H1 (cell line): ENCODE data around the gene CFAP53. TPM values are rescaled to one million over a fixed set of nuclear protein-coding genes. Genes with fewer than 3 reads are reported as not detected.
"Not testable (repeated sequence)": the region's sequence is repeated elsewhere in the genome, so short reads cannot be mapped to it uniquely, and the experiment has no call there.

Source experiments
- CTCF ChIA-PET: fragments of 300-600 bp; sonication (Branson Sonifier 250); formaldehyde crosslinking; loops from one replicate; lab custom pipeline; 2021; ENCODE audit not compliant: partially characterized antibody; lab: Charles Lee
- POLR2A ChIA-PET: fragments of 300-600 bp; sonication (Branson Sonifier 250); formaldehyde crosslinking; loops from one replicate; lab custom pipeline; 2021; ENCODE audit warnings: inconsistent platforms; ENCODE audit not compliant: partially characterized antibody; lab: Charles Lee
- DNase-seq, 2 experiments: peaks; one replicate each; pipeline versions ENCODE4 v3.0.0 to v3.0.0-alpha.2; 2010 to 2022; ENCODE audit warnings: low spot score in 2 of 2, low read depth in 1 of 2, mixed read lengths in 1 of 2
- FAIRE-seq: peaks from 2 replicates; lab custom pipeline; 2011; peaks lifted over from hg19 to GRCh38; lab: Jason Lieb, UNC
- H2AFZ ChIP-seq: 2 replicates; pipeline ENCODE4 v1.8.1; 2012; ENCODE audit warnings: low read length, inconsistent platforms
- H2AK5ac ChIP-seq: 2 replicates; pipeline ENCODE4 v1.6.1; 2013; ENCODE audit warnings: low read depth, low read length
- H2BK120ac ChIP-seq: replicated peaks from 2 replicates; pipeline ENCODE3; 2013; ENCODE audit warnings: low read depth, low read length, inconsistent platforms
- H2BK12ac ChIP-seq: 2 replicates; pipeline ENCODE4 v1.6.1; 2013; ENCODE audit warnings: low read depth, low read length
- H2BK15ac ChIP-seq: 2 replicates; pipeline ENCODE4 v1.6.1; 2013; ENCODE audit warnings: low read length
- H2BK20ac ChIP-seq: 2 replicates; pipeline ENCODE4 v1.6.1; 2013; ENCODE audit warnings: low read length
- H2BK5ac ChIP-seq: 2 replicates; pipeline ENCODE4 v1.6.1; 2013; ENCODE audit warnings: low read depth, low read length
- H3K14ac ChIP-seq: 2 replicates; pipeline ENCODE4 v1.6.1; 2013; ENCODE audit warnings: inconsistent platforms; ENCODE audit not compliant: insufficient read length
- H3K18ac ChIP-seq: 2 replicates; pipeline ENCODE4 v1.6.1; 2013; ENCODE audit warnings: low read length; ENCODE audit errors: extremely low read depth
- H3K23ac ChIP-seq: 2 replicates; pipeline ENCODE4 v1.6.1; 2013; ENCODE audit warnings: inconsistent platforms; ENCODE audit not compliant: insufficient read length
- H3K23me2 ChIP-seq: 2 replicates; pipeline ENCODE4 v1.6.1; 2013; ENCODE audit warnings: low read depth, low read length
- H3K27ac ChIP-seq: 2 replicates; pipeline ENCODE4 v1.6.1; 2011; ENCODE audit warnings: low read depth, low read length, inconsistent platforms
- H3K27me3 ChIP-seq, 4 experiments: replicated peaks in 1 of 4; 1 replicate in 1 of 4; 2 replicates in 3 of 4; pipeline versions ENCODE4 v1.6.1 to v1.8.1; 2011 to 2013; ENCODE audit warnings: low read length in 3 of 4, mild to moderate bottlenecking in 3 of 4, inconsistent platforms in 2 of 4, mixed read lengths in 2 of 4, moderate library complexity in 1 of 4; ENCODE audit not compliant: control insufficient read depth in 3 of 4, insufficient read depth in 3 of 4; ENCODE audit errors: extremely low read depth in 1 of 4
- H3K36me3 ChIP-seq, 4 experiments: 2 replicates each; pipeline versions ENCODE4 v1.6.1 to v1.8.1; 2011 to 2013; ENCODE audit warnings: mild to moderate bottlenecking in 4 of 4, low read length in 3 of 4, moderate library complexity in 2 of 4, control low read depth in 1 of 4, inconsistent platforms in 1 of 4; ENCODE audit not compliant: insufficient read depth in 4 of 4, control insufficient read depth in 2 of 4
- H3K4ac ChIP-seq: replicated peaks from 2 replicates; pipeline ENCODE3; 2013; ENCODE audit warnings: low read length, low read depth, mixed read lengths, inconsistent platforms; ENCODE audit not compliant: insufficient read length
- H3K4me1 ChIP-seq, 4 experiments: replicated peaks in 1 of 4; 1 replicate in 1 of 4; 2 replicates in 3 of 4; pipeline versions ENCODE4 v1.6.1 to v1.8.1; 2011 to 2013; ENCODE audit warnings: low read length in 3 of 4, inconsistent platforms in 2 of 4, mixed read lengths in 1 of 4; ENCODE audit not compliant: insufficient read depth in 4 of 4, control insufficient read depth in 3 of 4
- H3K4me2 ChIP-seq, 2 experiments: 2 replicates each; pipeline versions ENCODE4 v1.6.1 to v1.8.1; 2011 to 2013; ENCODE audit warnings: low read depth in 2 of 2, low read length in 2 of 2, control low read depth in 1 of 2, inconsistent platforms in 1 of 2, mild to moderate bottlenecking in 1 of 2; ENCODE audit not compliant: insufficient read depth in 1 of 2
- H3K4me3 ChIP-seq, 4 experiments: fragments of 200-600, 300-600 bp in 1 of 4; sonication (generic), shearing (Covaris generic), sonication (Bioruptor Twin) in 1 of 4; 2 replicates each; pipeline versions ENCODE4 v1.5.1 to v1.8.1; 2011 to 2016; ENCODE audit warnings: low read length in 4 of 4, low read depth in 3 of 4, control low read depth in 2 of 4, inconsistent platforms in 2 of 4, mild to moderate bottlenecking in 2 of 4, mixed read lengths in 1 of 4, moderate library complexity in 1 of 4; ENCODE audit not compliant: insufficient read depth in 2 of 4; ENCODE audit errors: extremely low read depth in 1 of 4
- H3K56ac ChIP-seq: replicated peaks from 2 replicates; pipeline ENCODE3; 2013; ENCODE audit warnings: low read depth, mild to moderate bottlenecking, mixed read lengths, low read length, inconsistent platforms; ENCODE audit not compliant: insufficient read length
- H3K79me1 ChIP-seq: 2 replicates; pipeline ENCODE4 v1.6.1; 2013; ENCODE audit warnings: low read depth, low read length, control low read depth
- H3K79me2 ChIP-seq, 2 experiments: 2 replicates each; pipeline versions ENCODE4 v1.6.1 to v1.8.1; 2012 to 2013; ENCODE audit warnings: low read length in 2 of 2, mild to moderate bottlenecking in 2 of 2, inconsistent platforms in 1 of 2; ENCODE audit not compliant: insufficient read depth in 2 of 2, control insufficient read depth in 1 of 2
- H3K9ac ChIP-seq, 4 experiments: replicated peaks in 1 of 4; 1 replicate in 1 of 4; 2 replicates in 3 of 4; pipeline versions ENCODE4 v1.6.1 to v1.8.1; 2011 to 2013; ENCODE audit warnings: low read depth in 3 of 4, low read length in 3 of 4, control low read depth in 2 of 4, mild to moderate bottlenecking in 2 of 4, moderate library complexity in 2 of 4, inconsistent platforms in 1 of 4; ENCODE audit errors: extremely low read depth in 1 of 4
- H3K9me3 ChIP-seq, 2 experiments: 2 replicates each; pipeline versions ENCODE4 v1.6.1 to v1.8.1; 2012 to 2013; ENCODE audit warnings: mild to moderate bottlenecking in 2 of 2, moderate library complexity in 2 of 2, control low read depth in 1 of 2, inconsistent platforms in 1 of 2, low read depth in 1 of 2, low read length in 1 of 2, mixed read lengths in 1 of 2; ENCODE audit not compliant: insufficient read depth in 2 of 2
- H4K20me1 ChIP-seq, 2 experiments: replicated peaks in 1 of 2; 2 replicates each; pipeline versions ENCODE3 to v1.8.1; 2011 to 2013; ENCODE audit warnings: inconsistent platforms in 2 of 2, low read length in 2 of 2, mild to moderate bottlenecking in 1 of 2; ENCODE audit not compliant: insufficient read depth in 2 of 2, control insufficient read depth in 1 of 2
- H4K5ac ChIP-seq: 2 replicates; pipeline ENCODE4 v1.6.1; 2013; ENCODE audit warnings: low read length, low read depth, mixed read lengths, inconsistent platforms; ENCODE audit not compliant: insufficient read length
- H4K8ac ChIP-seq: 2 replicates; pipeline ENCODE4 v1.8.0; 2013; ENCODE audit warnings: mild to moderate bottlenecking, moderate library complexity, low read length, inconsistent platforms; ENCODE audit not compliant: insufficient read depth; ENCODE audit errors: extremely low read depth
- H4K91ac ChIP-seq: replicated peaks from 2 replicates; pipeline ENCODE3; 2013; ENCODE audit warnings: low read length, mixed read lengths, inconsistent platforms; ENCODE audit not compliant: insufficient read length
- EP300 ChIP-seq, 2 experiments: IDR thresholded peaks; 1 replicate in 1 of 2; 2 replicates in 1 of 2; pipeline ENCODE4 v1.6.1; 2011 to 2012; ENCODE audit warnings: low read depth in 2 of 2, low read length in 2 of 2, mild to moderate bottlenecking in 2 of 2, borderline replicate concordance in 1 of 2, inconsistent platforms in 1 of 2, moderate library complexity in 1 of 2
- WGBS, 2 experiments: shearing (Covaris generic) in 1 of 2; methylation state at CpG; one replicate each; pipeline versions ENCODE4 v1.1.6 to v1.1.7; 2013 to 2015; ENCODE audit warnings: low lambda C conversion rate in 2 of 2, mixed read lengths in 2 of 2, inconsistent platforms in 1 of 2, low coverage in 1 of 2, missing lambda C conversion rate in 1 of 2; ENCODE audit not compliant: insufficient replicate concordance in 2 of 2, insufficient coverage in 1 of 2, insufficient read length in 1 of 2; ENCODE audit errors: extremely low coverage in 1 of 2, missing lambda C conversion rate in 1 of 2; 5-methylcytosine and 5-hydroxymethylcytosine counted together
- polyA plus RNA-seq, 7 experiments: library from polyadenylated mRNA; depleted of rRNA in 3 of 7; stranded (reverse) in 5 of 7; unstranded in 2 of 7; fragments of >200 nt in 5 of 7; fragments of 200-250 nt in 2 of 7; gene quantifications; 1 replicate in 5 of 7; 2 replicates in 1 of 7; 4 replicates in 1 of 7; pipeline versions ENCODE4 v1.2.1 to v1.2.3, GENCODE V29; 2011 to 2013; ENCODE audit warnings: missing spikeins in 2 of 7, mixed read lengths in 2 of 7
- total RNA-seq: library from RNA; stranded (reverse); fragmentation: NEBNext Ultra II Directional; extraction: Animal tissue kit (Norgen Biotek cat#: 25700); gene quantifications from 2 replicates; pipeline ENCODE4 v1.2.1, GENCODE V29; 2021

CFAP53 gene
- total and polyA plus RNA-seq, 2 of the 8 experiments (the other 6 are each of a cell fraction or from before 2014, with no cell fraction given): 0.08 to 0.30 TPM

DNA sequence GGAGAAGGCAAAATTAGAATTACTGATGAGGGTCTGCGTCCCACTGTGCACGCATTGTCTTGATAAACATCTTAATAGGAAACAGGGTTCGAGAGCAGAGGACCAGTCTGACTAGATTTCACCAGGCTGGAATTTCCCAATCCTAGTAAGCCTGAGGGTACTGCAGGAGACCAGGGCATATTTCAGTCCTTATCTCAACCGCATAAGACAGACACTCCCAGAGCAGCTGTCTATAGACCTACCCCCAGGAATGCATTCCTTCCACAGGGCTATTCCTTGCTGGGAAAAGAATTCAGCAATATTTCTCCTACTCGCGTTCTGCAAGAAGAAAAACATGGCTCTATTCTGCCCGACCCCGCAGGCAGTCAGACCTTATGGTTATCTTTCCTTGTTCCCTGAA, 24.5 kb downstream of the CFAP53 start:
- POLR2A ChIA-PET, H2BK12ac ChIP-seq, H2BK5ac ChIP-seq, H3K23ac ChIP-seq, H2BK15ac ChIP-seq, H3K56ac ChIP-seq, H3K4ac ChIP-seq, H3K4me2 ChIP-seq, H4K5ac ChIP-seq, H2AFZ ChIP-seq, H3K79me1 ChIP-seq, H3K23me2 ChIP-seq, DNase-seq, H3K36me3 ChIP-seq, H3K18ac ChIP-seq, H2AK5ac ChIP-seq, FAIRE-seq, H4K20me1 ChIP-seq, H3K27ac ChIP-seq, H3K9ac ChIP-seq, H2BK120ac ChIP-seq, H3K4me3 ChIP-seq, H4K8ac ChIP-seq, H3K4me1 ChIP-seq, H4K91ac ChIP-seq, H3K27me3 ChIP-seq, H3K79me2 ChIP-seq, H2BK20ac ChIP-seq, H3K14ac ChIP-seq: not testable (repeated sequence)
- peak in 1 of 2 experiments; percentile 50; a peak in 1 of 3 replicates for TF ChIP-seq EP300 (IDR thresholded peaks at IDR 0.05; ENCODE audit: borderline replicate concordance in 1 of 2, low read depth in 2 of 2, low read length in 2 of 2)
- CTCF ChIA-PET: interaction anchor here (2.2 kb wide), 1 partner anchor 10 kb away, joined by 11 read pairs; no protein-coding TSS in a partner anchor
- H3K9me3 ChIP-seq: peaks cover 10 to 11% of the 10 kb centered on the region in 2 experiments
- 82% methylated on average over 8 of the region's 8 CpGs; no CpG with 5 or more reads in 1 of the 2 experiments for WGBS, 2 experiments
